ENCODE measurements around the gene F12.

DNA sequence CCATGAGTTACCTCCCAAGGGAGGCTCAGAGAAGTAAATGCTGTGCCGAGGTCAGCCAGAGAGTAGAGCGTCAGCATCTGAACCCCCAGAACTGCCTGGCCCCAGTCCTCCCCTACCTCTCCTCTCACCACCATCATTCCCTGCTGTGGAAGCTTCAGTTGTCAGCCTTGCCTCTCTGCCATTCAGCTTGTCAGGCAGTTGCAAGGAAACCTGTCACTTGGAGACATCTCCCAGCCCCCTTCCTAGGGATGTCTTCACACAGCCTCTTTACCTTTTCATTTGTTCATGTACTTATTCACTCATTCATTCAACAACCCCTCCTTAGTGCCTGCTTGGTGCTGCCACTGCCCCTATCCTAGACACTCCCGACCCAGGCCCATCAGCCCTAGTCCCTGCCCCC is 49.5 kb downstream of the F12 start:
- TF ChIP-seq POLR2A (IDR thresholded peaks at IDR 0.05) (no peak), POLR2AphosphoS5 (IDR thresholded peaks at IDR 0.05) (no peak)
- TF ChIP-seq, protein P1, sequence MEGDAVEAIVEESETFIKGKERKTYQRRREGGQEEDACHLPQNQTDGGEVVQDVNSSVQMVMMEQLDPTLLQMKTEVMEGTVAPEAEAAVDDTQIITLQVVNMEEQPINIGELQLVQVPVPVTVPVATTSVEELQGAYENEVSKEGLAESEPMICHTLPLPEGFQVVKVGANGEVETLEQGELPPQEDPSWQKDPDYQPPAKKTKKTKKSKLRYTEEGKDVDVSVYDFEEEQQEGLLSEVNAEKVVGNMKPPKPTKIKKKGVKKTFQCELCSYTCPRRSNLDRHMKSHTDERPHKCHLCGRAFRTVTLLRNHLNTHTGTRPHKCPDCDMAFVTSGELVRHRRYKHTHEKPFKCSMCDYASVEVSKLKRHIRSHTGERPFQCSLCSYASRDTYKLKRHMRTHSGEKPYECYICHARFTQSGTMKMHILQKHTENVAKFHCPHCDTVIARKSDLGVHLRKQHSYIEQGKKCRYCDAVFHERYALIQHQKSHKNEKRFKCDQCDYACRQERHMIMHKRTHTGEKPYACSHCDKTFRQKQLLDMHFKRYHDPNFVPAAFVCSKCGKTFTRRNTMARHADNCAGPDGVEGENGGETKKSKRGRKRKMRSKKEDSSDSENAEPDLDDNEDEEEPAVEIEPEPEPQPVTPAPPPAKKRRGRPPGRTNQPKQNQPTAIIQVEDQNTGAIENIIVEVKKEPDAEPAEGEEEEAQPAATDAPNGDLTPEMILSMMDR (IDR thresholded peaks at IDR 0.05 in 8 of 11, conservative IDR thresholded peaks at IDR 0.05 in 3 of 11): no peak
